ENCODE results near the gene GJB3.
A peak's percentile ranks its signal among the peaks of the same experiment; 100 is the strongest.

DNA sequence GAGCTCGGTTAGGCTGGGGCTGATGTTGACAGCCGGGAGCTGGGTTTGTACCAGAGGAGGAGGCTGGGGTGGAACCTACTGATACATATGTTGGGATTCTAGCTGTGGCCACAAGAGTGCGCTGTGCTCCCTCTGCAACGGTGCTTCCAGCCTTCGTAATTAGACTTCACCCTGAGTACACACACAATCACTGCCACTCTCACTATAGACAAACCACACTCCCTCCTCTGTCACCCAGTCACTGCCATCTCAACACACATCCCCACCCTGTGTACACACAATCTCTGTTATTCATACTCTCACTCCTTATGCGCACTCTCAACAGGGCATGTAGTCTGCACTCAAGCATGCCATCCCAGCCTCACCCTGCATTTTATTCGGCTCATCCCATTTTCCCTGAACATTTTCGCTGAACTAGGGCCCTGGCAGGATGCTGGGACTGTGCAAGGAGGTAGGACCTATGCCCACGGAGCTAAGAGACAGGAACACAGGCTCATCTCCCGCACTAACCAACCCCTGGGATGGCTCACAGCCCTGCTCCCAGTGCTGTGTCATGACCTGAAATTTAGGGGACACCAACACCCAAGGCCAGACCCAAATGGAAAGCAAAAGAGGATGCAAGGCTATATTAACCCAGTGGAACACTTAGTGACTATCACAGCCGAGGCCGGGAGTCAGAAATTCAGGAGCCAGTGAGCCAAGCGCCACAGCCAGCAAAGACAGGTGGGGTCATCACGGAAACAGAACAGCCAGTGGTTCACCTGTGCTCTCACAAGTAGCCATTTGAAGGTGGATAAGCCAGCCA lies 5.7 kb downstream of the GJB3 start:
- TF ChIP-seq, protein P1, sequence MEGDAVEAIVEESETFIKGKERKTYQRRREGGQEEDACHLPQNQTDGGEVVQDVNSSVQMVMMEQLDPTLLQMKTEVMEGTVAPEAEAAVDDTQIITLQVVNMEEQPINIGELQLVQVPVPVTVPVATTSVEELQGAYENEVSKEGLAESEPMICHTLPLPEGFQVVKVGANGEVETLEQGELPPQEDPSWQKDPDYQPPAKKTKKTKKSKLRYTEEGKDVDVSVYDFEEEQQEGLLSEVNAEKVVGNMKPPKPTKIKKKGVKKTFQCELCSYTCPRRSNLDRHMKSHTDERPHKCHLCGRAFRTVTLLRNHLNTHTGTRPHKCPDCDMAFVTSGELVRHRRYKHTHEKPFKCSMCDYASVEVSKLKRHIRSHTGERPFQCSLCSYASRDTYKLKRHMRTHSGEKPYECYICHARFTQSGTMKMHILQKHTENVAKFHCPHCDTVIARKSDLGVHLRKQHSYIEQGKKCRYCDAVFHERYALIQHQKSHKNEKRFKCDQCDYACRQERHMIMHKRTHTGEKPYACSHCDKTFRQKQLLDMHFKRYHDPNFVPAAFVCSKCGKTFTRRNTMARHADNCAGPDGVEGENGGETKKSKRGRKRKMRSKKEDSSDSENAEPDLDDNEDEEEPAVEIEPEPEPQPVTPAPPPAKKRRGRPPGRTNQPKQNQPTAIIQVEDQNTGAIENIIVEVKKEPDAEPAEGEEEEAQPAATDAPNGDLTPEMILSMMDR (IDR thresholded peaks at IDR 0.05): peak; percentile 40 to 83 (median 78)
- TF ChIP-seq POLR2A (IDR thresholded peaks at IDR 0.05): no peak

Data from Peyer's patch (tissue), 4 donors.